Measurements from ENCODE around the gene ATP6V0A1.

Gene ATP6V0A1

DNA sequence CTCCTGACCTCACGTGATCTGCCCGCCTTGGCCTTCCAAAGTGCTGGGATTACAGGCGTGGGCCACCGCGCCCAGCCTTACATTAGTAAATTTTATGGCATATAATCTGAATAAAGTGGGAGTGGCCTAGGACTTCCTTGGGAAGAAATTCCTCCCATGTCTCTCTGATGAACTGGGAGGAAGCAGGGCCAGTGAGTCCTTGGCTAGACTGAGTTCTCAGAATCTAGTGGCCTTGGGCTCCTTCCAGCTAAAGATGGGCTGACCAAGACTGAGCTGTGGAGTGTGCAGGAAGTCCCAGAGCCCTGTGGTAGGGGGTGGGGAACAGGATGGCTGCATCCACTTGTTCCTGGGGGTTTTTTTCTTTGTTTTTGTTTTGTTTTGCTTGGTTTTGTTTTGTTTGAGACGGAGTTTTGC is 67.4 kb downstream of the ATP6V0A1 start:
- H3K9ac ChIP-seq (ENCODE audit: low read depth in 1 of 2, low read length in 2 of 2) = no peak overlapping the region
- H3K9me3 ChIP-seq (ENCODE audit: control insufficient read depth in 2 of 2, low read length in 2 of 2) = no peaks in the 10 kb centered on the region
- no peak overlapping the region for H3K4me3 ChIP-seq (ENCODE audit: low read length in 2 of 2)
- H3K36me3 ChIP-seq (ENCODE audit: control insufficient read depth in 2 of 2, insufficient read depth in 2 of 2, low read length in 2 of 2) = peaks cover 8 to 11% of the 10 kb centered on the region in 2 donors
- peak overlapping the region; percentile 3 to 37 for H3K27ac ChIP-seq (ENCODE audit: low read depth in 2 of 2, low read length in 2 of 2)
- H3K4me1 ChIP-seq (ENCODE audit: control insufficient read depth in 2 of 2, insufficient read depth in 2 of 2, low read length in 2 of 2) = peaks cover 21 to 24% of the 10 kb centered on the region in 2 donors
- no peaks in the 10 kb centered on the region for H3K27me3 ChIP-seq (ENCODE audit: control insufficient read depth in 2 of 2, insufficient read depth in 2 of 2, low read length in 2 of 2)

DNA sequence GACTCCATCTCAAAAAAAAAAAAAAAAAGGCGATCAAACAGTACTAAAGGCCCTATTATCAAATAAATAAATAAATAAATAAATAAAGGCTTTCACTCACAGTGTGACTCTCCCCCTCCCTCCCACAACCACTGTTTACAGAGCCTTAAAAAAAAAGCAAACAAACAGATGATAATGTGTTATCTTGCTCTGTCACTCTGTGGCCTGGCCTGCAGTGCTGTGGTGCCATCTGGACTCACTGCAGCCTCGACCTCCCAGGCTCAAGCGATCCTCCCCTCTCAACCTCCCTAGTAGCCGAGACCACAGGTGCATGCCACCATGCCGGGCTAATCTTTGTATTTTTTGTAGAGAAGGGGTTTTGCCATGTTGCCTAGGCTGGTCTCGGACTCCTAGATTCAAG is 69.3 kb downstream of the ATP6V0A1 start:
- H3K9ac ChIP-seq (ENCODE audit: low read depth in 1 of 2, low read length in 2 of 2) = no peak overlapping the region
- H3K9me3 ChIP-seq (ENCODE audit: control insufficient read depth in 2 of 2, low read length in 2 of 2) = no peaks in the 10 kb centered on the region
- H3K36me3 ChIP-seq (ENCODE audit: control insufficient read depth in 2 of 2, insufficient read depth in 2 of 2, low read length in 2 of 2) = no peaks in the 10 kb centered on the region
- no peak overlapping the region for H3K4me3 ChIP-seq (ENCODE audit: low read length in 2 of 2)
- H3K4me1 ChIP-seq (ENCODE audit: control insufficient read depth in 2 of 2, insufficient read depth in 2 of 2, low read length in 2 of 2) = peaks cover 18 to 21% of the 10 kb centered on the region in 2 donors
- no peaks in the 10 kb centered on the region for H3K27me3 ChIP-seq (ENCODE audit: control insufficient read depth in 2 of 2, insufficient read depth in 2 of 2, low read length in 2 of 2)
- no peak overlapping the region for H3K27ac ChIP-seq (ENCODE audit: low read depth in 2 of 2, low read length in 2 of 2)

DNA sequence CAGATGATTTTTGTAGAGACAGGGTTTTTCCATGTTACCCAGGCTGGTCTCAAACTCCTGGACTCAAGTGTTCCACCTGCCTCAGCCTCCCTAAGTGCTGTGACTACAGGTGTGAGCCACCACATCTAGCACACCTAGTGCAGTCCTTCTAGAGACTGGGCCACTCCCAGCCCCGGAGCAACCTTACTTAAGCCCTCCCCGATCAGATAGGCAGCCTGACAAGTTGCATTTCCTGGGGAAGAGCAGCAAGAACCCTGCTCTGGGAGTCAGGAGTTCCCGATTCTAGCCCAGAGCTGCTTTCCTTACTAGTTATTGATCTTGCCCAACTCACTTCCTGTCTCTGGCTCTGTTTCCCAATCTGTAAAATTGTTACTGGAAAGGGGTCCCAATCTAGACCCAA is 70.4 kb downstream of the ATP6V0A1 start:
- H3K27ac ChIP-seq (ENCODE audit: low read depth in 2 of 2, low read length in 2 of 2) = no peak overlapping the region
- no peak overlapping the region for H3K4me3 ChIP-seq (ENCODE audit: low read length in 2 of 2)
- no peaks in the 10 kb centered on the region for H3K36me3 ChIP-seq (ENCODE audit: control insufficient read depth in 2 of 2, insufficient read depth in 2 of 2, low read length in 2 of 2)
- H3K9ac ChIP-seq (ENCODE audit: low read depth in 1 of 2, low read length in 2 of 2) = no peak overlapping the region
- no peaks in the 10 kb centered on the region for H3K27me3 ChIP-seq (ENCODE audit: control insufficient read depth in 2 of 2, insufficient read depth in 2 of 2, low read length in 2 of 2)
- peaks cover 18 to 21% of the 10 kb centered on the region in 2 donors for H3K4me1 ChIP-seq (ENCODE audit: control insufficient read depth in 2 of 2, insufficient read depth in 2 of 2, low read length in 2 of 2)
- no peaks in the 10 kb centered on the region for H3K9me3 ChIP-seq (ENCODE audit: control insufficient read depth in 2 of 2, low read length in 2 of 2)

DNA sequence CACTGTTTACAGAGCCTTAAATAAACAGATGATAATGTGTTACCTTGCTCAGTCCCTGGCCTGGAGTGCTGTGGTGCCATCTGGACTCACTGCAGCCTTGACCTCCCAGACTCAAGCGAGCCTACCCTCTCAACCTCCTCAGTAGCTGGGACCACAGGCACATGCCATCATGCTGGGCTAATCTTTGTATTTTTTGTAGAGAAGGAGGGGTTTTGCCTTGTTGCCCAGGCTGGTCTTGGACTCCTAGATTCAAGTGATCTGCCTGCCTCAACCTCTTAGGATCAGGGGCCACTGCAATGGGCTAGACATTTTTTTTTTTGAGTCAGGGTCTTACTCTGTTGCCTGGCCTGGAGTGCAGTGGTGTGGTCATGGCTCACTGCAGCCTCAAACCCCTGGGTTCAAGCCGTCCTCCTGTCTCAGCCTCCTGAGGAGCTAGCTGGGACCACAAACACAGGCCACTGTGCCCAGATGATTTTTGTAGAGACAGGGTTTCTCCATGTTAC is 72.3 kb downstream of the ATP6V0A1 start:
- H3K27ac ChIP-seq (ENCODE audit: low read depth in 2 of 2, low read length in 2 of 2) = peak overlapping the region; percentile 71 to 80
- no peaks in the 10 kb centered on the region for H3K36me3 ChIP-seq (ENCODE audit: control insufficient read depth in 2 of 2, insufficient read depth in 2 of 2, low read length in 2 of 2)
- no peak overlapping the region for H3K4me3 ChIP-seq (ENCODE audit: low read length in 2 of 2)
- H3K9me3 ChIP-seq (ENCODE audit: control insufficient read depth in 2 of 2, low read length in 2 of 2) = no peaks in the 10 kb centered on the region
- no peak overlapping the region for H3K9ac ChIP-seq (ENCODE audit: low read depth in 1 of 2, low read length in 2 of 2)
- H3K27me3 ChIP-seq (ENCODE audit: control insufficient read depth in 2 of 2, insufficient read depth in 2 of 2, low read length in 2 of 2) = no peaks in the 10 kb centered on the region
- H3K4me1 ChIP-seq (ENCODE audit: control insufficient read depth in 2 of 2, insufficient read depth in 2 of 2, low read length in 2 of 2) = peaks cover 21 to 25% of the 10 kb centered on the region in 2 donors

DNA sequence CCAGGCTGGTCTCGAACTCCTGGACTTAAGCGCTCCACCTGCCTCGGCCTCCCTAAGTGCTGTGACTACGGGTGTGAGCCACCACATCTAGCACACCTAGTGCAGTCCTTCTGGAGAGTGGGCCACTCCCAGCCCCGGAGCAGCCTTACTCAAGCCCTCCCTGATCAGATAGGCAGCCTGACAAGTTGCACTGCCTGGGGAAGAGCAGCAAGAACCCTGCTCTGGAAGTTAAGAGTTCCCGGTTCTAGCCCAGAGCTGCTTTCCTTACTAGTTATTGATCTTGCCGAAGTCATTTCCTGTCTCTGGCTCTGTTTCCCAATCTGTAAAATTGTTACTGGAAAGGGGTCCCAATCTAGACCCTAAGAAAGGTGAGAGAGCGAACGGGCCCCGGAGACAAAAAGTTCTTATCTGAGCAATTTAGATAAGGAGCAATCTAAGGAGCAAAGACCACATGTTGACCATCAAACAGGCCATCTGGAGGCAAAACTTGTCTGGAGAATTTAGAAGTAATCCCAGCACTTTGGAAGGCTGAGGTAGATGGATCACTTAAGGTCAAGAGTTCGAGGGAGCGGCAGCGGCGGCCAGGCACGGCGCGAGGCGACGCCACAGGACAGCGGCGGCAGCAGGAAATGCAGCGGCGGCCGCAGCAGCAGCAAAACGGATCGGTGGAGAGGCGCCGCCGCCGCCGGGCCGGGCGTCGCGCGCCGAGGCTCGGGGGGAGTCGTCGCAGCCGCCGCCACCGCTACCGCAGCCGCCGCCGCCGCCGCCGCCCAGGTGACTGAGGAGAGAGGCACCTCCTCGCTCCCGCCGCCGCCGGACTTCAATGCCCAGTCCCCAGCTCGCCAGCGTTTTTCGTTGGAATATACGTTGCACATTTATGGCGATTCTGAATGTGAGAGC is 73.0 kb downstream of the ATP6V0A1 start:
- Histone ChIP-seq H3K4me1 (ENCODE audit: control insufficient read depth in 2 of 2, insufficient read depth in 2 of 2, low read length in 2 of 2) (peaks cover 18 to 24% of the 10 kb centered on the region in 2 donors), H3K27ac (ENCODE audit: low read depth in 2 of 2, low read length in 2 of 2) (peak overlapping the region; percentile 71 to 80), H3K27me3 (ENCODE audit: control insufficient read depth in 2 of 2, insufficient read depth in 2 of 2, low read length in 2 of 2) (no peaks in the 10 kb centered on the region), H3K9me3 (ENCODE audit: control insufficient read depth in 2 of 2, low read length in 2 of 2) (no peaks in the 10 kb centered on the region), H3K9ac (ENCODE audit: low read depth in 1 of 2, low read length in 2 of 2) (peak overlapping the region; percentile 44 to 78), H3K4me3 (ENCODE audit: low read length in 2 of 2) (peak overlapping the region; percentile 66 to 77), H3K36me3 (ENCODE audit: control insufficient read depth in 2 of 2, insufficient read depth in 2 of 2, low read length in 2 of 2) (no peaks in the 10 kb centered on the region)

DNA sequence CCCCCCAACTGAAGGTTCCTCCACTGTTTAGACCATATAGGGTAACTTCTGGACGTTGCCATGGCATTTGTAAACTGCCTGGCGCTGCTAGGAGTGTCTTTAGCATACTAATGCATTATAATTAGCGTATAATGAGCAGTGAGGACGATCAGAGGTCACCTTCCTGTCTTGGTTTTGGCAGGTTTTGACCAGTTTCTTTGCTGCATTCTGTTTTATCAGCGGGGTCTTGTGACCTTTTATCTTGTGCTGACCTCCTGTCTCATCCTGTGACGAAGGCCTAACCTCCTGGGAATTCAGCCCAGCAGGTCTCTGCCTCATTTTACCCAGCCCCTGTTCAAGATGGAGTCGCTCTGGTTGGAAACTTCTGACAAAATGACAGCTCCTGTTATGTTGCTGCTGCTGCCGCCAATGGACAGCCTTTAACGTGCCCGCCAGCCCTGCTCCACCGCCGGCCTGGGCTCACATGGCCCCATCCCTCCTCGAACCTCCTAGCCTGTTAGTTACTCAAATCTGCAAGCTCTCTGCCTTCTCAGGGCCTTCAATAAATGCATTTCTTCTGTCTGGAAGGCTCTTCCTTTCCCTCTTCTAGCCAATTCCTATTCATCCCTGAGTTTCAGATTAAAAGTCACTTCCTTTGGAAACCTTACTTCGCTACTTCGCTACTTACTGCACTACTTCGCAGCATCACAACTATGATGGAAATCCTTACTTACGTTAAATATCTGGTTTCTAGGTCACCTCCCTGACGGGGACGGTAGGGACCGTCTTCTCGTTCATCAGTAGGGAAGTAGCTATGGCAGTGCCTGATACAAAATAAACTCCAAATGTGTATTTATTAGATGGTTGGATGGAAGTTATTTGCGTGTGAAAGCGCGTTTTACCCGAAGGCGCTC is 76.7 kb downstream of the ATP6V0A1 start:
- Histone ChIP-seq H3K9me3 (ENCODE audit: control insufficient read depth in 2 of 2, low read length in 2 of 2) (no peaks in the 10 kb centered on the region), H3K4me1 (ENCODE audit: control insufficient read depth in 2 of 2, insufficient read depth in 2 of 2, low read length in 2 of 2) (peaks cover 19 to 28% of the 10 kb centered on the region in 2 donors), H3K27ac (ENCODE audit: low read depth in 2 of 2, low read length in 2 of 2) (peak overlapping the region; percentile 87 to 90), H3K27me3 (ENCODE audit: control insufficient read depth in 2 of 2, insufficient read depth in 2 of 2, low read length in 2 of 2) (no peaks in the 10 kb centered on the region), H3K9ac (ENCODE audit: low read depth in 1 of 2, low read length in 2 of 2) (peak overlapping the region; percentile 80 to 87), H3K4me3 (ENCODE audit: low read length in 2 of 2) (peak overlapping the region; percentile 80 to 91), H3K36me3 (ENCODE audit: control insufficient read depth in 2 of 2, insufficient read depth in 2 of 2, low read length in 2 of 2) (peaks cover 5 to 13% of the 10 kb centered on the region in 2 donors)

DNA sequence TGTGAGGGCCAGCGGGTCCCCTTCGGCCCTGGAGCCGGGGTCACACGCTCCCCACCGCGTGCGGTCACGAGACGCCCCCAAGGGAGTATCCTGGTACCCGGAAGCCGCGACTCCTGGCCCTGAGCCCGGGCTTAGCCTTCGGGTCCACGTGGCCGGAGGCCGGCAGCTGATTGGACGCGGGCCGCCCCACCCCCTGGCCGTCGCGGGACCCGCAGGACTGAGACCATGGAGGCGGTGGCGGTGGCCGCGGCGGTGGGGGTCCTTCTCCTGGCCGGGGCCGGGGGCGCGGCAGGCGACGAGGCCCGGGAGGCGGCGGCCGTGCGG is 77.3 kb downstream of the ATP6V0A1 start, which contains the start of gene NAGLU:
NAGLU (plus strand) TSS at position 194 of the 324 bp plus-strand sequence; CDS start at position 226, 32 bp downstream.
- Histone ChIP-seq H3K4me1 (ENCODE audit: control insufficient read depth in 2 of 2, insufficient read depth in 2 of 2, low read length in 2 of 2) (peaks cover 13 to 29% of the 10 kb centered on the region in 2 donors), H3K4me3 (ENCODE audit: low read length in 2 of 2) (peak within 1 kb of the TSS; percentile 80 to 91), H3K9me3 (ENCODE audit: control insufficient read depth in 2 of 2, low read length in 2 of 2) (no peaks in the 10 kb centered on the region), H3K36me3 (ENCODE audit: control insufficient read depth in 2 of 2, insufficient read depth in 2 of 2, low read length in 2 of 2) (peaks cover 8 to 16% of the 10 kb centered on the region in 2 donors), H3K27me3 (ENCODE audit: control insufficient read depth in 2 of 2, insufficient read depth in 2 of 2, low read length in 2 of 2) (no peaks in the 10 kb centered on the region), H3K27ac (ENCODE audit: low read depth in 2 of 2, low read length in 2 of 2) (peak within 1 kb of the TSS; percentile 87 to 90), H3K9ac (ENCODE audit: low read depth in 1 of 2, low read length in 2 of 2) (peak within 1 kb of the TSS; percentile 80 to 87)

DNA sequence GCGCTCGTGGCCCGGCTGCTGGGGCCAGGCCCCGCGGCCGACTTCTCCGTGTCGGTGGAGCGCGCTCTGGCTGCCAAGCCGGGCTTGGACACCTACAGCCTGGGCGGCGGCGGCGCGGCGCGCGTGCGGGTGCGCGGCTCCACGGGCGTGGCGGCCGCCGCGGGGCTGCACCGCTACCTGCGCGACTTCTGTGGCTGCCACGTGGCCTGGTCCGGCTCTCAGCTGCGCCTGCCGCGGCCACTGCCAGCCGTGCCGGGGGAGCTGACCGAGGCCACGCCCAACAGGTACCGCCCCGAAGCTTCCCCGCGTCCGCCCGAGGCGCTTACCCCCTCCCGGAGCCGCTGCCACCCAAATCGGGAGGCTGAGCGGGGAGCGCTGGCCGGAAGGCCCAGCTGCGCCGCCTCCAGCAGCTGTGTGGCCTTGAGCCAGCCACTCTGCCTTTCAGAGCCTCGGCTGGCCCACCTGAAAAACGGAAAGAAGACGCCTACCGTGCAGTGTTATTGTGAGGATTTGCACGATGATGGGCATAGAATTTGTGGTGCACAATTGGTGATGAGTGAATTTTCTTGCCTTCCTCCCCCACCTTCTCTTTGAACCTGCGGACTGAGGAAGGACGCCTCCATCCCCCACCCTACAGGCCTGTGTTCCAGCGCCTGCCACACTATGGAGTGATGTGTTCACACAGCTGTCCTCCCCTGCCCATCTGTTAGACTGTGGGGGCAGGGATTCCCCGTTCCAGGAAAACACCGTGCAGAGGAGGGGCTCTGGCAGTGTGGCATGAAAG is 77.9 kb downstream of the ATP6V0A1 start:
- H3K27me3 ChIP-seq (ENCODE audit: control insufficient read depth in 2 of 2, insufficient read depth in 2 of 2, low read length in 2 of 2) = no peaks in the 10 kb centered on the region
- no peaks in the 10 kb centered on the region for H3K9me3 ChIP-seq (ENCODE audit: control insufficient read depth in 2 of 2, low read length in 2 of 2)
- H3K27ac ChIP-seq (ENCODE audit: low read depth in 2 of 2, low read length in 2 of 2) = peak overlapping the region; percentile 87 to 90
- peaks cover 11 to 30% of the 10 kb centered on the region in 2 donors for H3K4me1 ChIP-seq (ENCODE audit: control insufficient read depth in 2 of 2, insufficient read depth in 2 of 2, low read length in 2 of 2)
- H3K4me3 ChIP-seq (ENCODE audit: low read length in 2 of 2) = peak overlapping the region; percentile 80 to 91
- H3K36me3 ChIP-seq (ENCODE audit: control insufficient read depth in 2 of 2, insufficient read depth in 2 of 2, low read length in 2 of 2) = peaks cover 13 to 19% of the 10 kb centered on the region in 2 donors
- peak overlapping the region; percentile 10 to 87 for H3K9ac ChIP-seq (ENCODE audit: low read depth in 1 of 2, low read length in 2 of 2)

DNA sequence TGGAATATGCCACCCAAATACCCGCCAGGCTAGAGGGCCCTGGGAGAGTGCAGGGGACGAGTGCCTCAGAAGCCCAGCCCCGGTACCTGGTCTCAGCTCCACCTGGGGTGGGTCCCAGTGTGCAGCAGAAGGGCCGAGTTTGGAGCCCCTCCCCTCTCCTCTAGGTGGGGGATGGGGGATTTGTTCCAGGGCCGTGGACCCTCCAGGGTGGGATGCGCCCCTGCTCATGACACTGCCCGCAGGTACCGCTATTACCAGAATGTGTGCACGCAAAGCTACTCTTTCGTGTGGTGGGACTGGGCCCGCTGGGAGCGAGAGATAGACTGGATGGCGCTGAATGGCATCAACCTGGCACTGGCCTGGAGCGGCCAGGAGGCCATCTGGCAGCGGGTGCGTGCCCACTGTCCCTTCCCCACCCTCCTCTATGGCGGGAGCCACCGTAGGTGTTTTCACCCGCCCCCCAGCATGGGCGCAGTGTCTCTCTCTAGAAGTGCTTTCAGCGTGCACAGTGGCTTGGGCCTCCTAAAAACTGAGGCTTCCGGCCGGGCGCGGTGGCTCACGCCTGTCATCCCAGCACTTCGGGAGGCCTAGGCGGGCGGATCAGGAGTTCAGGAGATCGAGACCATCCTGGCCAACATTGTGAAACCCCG is 78.6 kb downstream of the ATP6V0A1 start:
- Histone ChIP-seq H3K9ac (ENCODE audit: low read depth in 1 of 2, low read length in 2 of 2) (peak overlapping the region; percentile 10 to 87), H3K27ac (ENCODE audit: low read depth in 2 of 2, low read length in 2 of 2) (peak overlapping the region; percentile 87 to 90)

More for the DNA sequence above, 78.6 kb downstream of the ATP6V0A1 start:
- Histone ChIP-seq H3K27me3 (ENCODE audit: control insufficient read depth in 2 of 2, insufficient read depth in 2 of 2, low read length in 2 of 2) (no peaks in the 10 kb centered on the region), H3K4me1 (ENCODE audit: control insufficient read depth in 2 of 2, insufficient read depth in 2 of 2, low read length in 2 of 2) (peaks cover 12 to 30% of the 10 kb centered on the region in 2 donors), H3K4me3 (ENCODE audit: low read length in 2 of 2) (peak overlapping the region; percentile 80 to 91), H3K9me3 (ENCODE audit: control insufficient read depth in 2 of 2, low read length in 2 of 2) (no peaks in the 10 kb centered on the region), H3K36me3 (ENCODE audit: control insufficient read depth in 2 of 2, insufficient read depth in 2 of 2, low read length in 2 of 2) (peaks cover 13 to 19% of the 10 kb centered on the region in 2 donors)

Data from mucosa of rectum (tissue), 2 donors.